Measurements from ENCODE around the gene MED26. TPM values are rescaled to one million over a fixed set of nuclear protein-coding genes. Genes with fewer than 3 reads are reported as not detected.

Gene MED26
- total RNA-seq, 2 experiments from 2014 or later: 12.0 to 14.5 TPM

GRCh38 chr19:16609511-16610200 is 18.3 kb downstream of the MED26 start:
- Mint-ChIP-seq H3K36me3 (no peaks in the 10 kb centered on the region), H3K27ac (no peak overlapping the region), H3K4me3 (no peak overlapping the region), H3K4me1 (ENCODE audit: low read depth) (peaks cover 60% of the 10 kb centered on the region), H3K27me3 (no peaks in the 10 kb centered on the region), H3K9me3 (no peaks in the 10 kb centered on the region)
- DNase-seq: no peak
- POLR2A ChIA-PET: no interaction called here
- intact Hi-C loops (cut with micrococcal nuclease): no loop called here
- CTCF ChIA-PET: interaction anchor here (0.7 kb wide), 1 partner anchor 170 kb away, joined by 3 read pairs; no protein-coding TSS in a partner anchor

GRCh38 chr19:16608290-16608739 is 19.7 kb downstream of the MED26 start:
- Mint-ChIP-seq H3K4me3 (no peak overlapping the region), H3K27me3 (no peaks in the 10 kb centered on the region), H3K9me3 (no peaks in the 10 kb centered on the region), H3K36me3 (no peaks in the 10 kb centered on the region), H3K4me1 (ENCODE audit: low read depth) (peaks cover 56% of the 10 kb centered on the region), H3K27ac (no peak overlapping the region)
- CTCF ChIA-PET: no interaction called here
- POLR2A ChIA-PET: no interaction called here
- intact Hi-C loops (cut with micrococcal nuclease): no loop called here
- no peak for DNase-seq

- DNase-seq: no peak
- Mint-ChIP-seq H3K4me1 (ENCODE audit: low read depth) (peaks cover 54% of the 10 kb centered on the region), H3K9me3 (no peaks in the 10 kb centered on the region), H3K27ac (no peak overlapping the region), H3K36me3 (no peaks in the 10 kb centered on the region), H3K27me3 (no peaks in the 10 kb centered on the region), H3K4me3 (no peak overlapping the region)
- ChIA-PET POLR2A (no interaction called here), CTCF (interaction anchor here (0.7 kb wide), 1 partner anchor 21 kb away, joined by 3 read pairs; no protein-coding TSS in a partner anchor)
- intact Hi-C loops (cut with micrococcal nuclease): no loop called here
Measured at GRCh38 chr19:16607819-16608218, 20.2 kb downstream of the MED26 start.

GRCh38 chr19:16605553-16605994 is 22.4 kb downstream of the MED26 start:
- Mint-ChIP-seq H3K27ac (no peak overlapping the region), H3K4me3 (no peak overlapping the region), H3K36me3 (no peaks in the 10 kb centered on the region), H3K9me3 (no peaks in the 10 kb centered on the region), H3K27me3 (no peaks in the 10 kb centered on the region), H3K4me1 (ENCODE audit: low read depth) (peaks cover 43% of the 10 kb centered on the region)
- intact Hi-C loops (cut with micrococcal nuclease): no loop called here
- DNase-seq: no peak
- POLR2A ChIA-PET: no interaction called here
- CTCF ChIA-PET: no interaction called here

- intact Hi-C loops (cut with micrococcal nuclease): no loop called here
- H3K9me3 Mint-ChIP-seq: no peaks in the 10 kb centered on the region
- no peaks in the 10 kb centered on the region for H3K27me3 Mint-ChIP-seq
- DNase-seq: no peak
- ChIA-PET CTCF (no interaction called here), POLR2A (no interaction called here)
- no peak overlapping the region for H3K27ac Mint-ChIP-seq
- no peaks in the 10 kb centered on the region for H3K36me3 Mint-ChIP-seq
- peaks cover 41% of the 10 kb centered on the region for H3K4me1 Mint-ChIP-seq (ENCODE audit: low read depth)
- H3K4me3 Mint-ChIP-seq: no peak overlapping the region
Measured at GRCh38 chr19:16605115-16605514, 22.9 kb downstream of the MED26 start.

- H3K4me1 Mint-ChIP-seq (ENCODE audit: low read depth): peaks cover 41% of the 10 kb centered on the region
Measured at GRCh38 chr19:16604615-16605014, 23.4 kb downstream of the MED26 start.

GRCh38 chr19:16603090-16603489 is 24.9 kb downstream of the MED26 start:
- no peak for DNase-seq
- POLR2A ChIA-PET: no interaction called here
- H3K36me3 Mint-ChIP-seq: no peaks in the 10 kb centered on the region
- H3K9me3 Mint-ChIP-seq: no peaks in the 10 kb centered on the region
- H3K4me3 Mint-ChIP-seq: no peak overlapping the region
- H3K27ac Mint-ChIP-seq: no peak overlapping the region
- H3K4me1 Mint-ChIP-seq (ENCODE audit: low read depth): peaks cover 42% of the 10 kb centered on the region
- H3K27me3 Mint-ChIP-seq: no peaks in the 10 kb centered on the region
- CTCF ChIA-PET: no interaction called here
- intact Hi-C loops (cut with micrococcal nuclease): no loop called here

More at GRCh38 chr19:16604615-16605014, 23.4 kb downstream of the MED26 start:
- POLR2A ChIA-PET: no interaction called here
- H3K27me3 Mint-ChIP-seq: no peaks in the 10 kb centered on the region
- intact Hi-C loops (cut with micrococcal nuclease): no loop called here
- no peaks in the 10 kb centered on the region for H3K36me3 Mint-ChIP-seq
- no peak for DNase-seq
- no peaks in the 10 kb centered on the region for H3K9me3 Mint-ChIP-seq
- CTCF ChIA-PET: interaction anchor here (1.0 kb wide), 1 partner anchor 17 kb away, joined by 3 read pairs; no protein-coding TSS in a partner anchor
- H3K27ac Mint-ChIP-seq: no peak overlapping the region
- no peak overlapping the region for H3K4me3 Mint-ChIP-seq

- intact Hi-C loops (cut with micrococcal nuclease): no loop called here
- no peak overlapping the region for H3K27ac Mint-ChIP-seq
- CTCF ChIA-PET: interaction anchor here (0.6 kb wide), 1 partner anchor 660 kb away, joined by 3 read pairs; no protein-coding TSS in a partner anchor
- H3K9me3 Mint-ChIP-seq: no peaks in the 10 kb centered on the region
- POLR2A ChIA-PET: interaction anchor here (0.6 kb wide), 1 partner anchor 137 kb away, joined by 4 read pairs; no protein-coding TSS in a partner anchor
- no peaks in the 10 kb centered on the region for H3K36me3 Mint-ChIP-seq
- H3K4me1 Mint-ChIP-seq (ENCODE audit: low read depth): peaks cover 39% of the 10 kb centered on the region
- DNase-seq: no peak
- H3K27me3 Mint-ChIP-seq: no peaks in the 10 kb centered on the region
- no peak overlapping the region for H3K4me3 Mint-ChIP-seq
Measured at GRCh38 chr19:16601378-16602052, 26.5 kb downstream of the MED26 start.

GRCh38 chr19:16600824-16601223 is 27.2 kb downstream of the MED26 start:
- DNase-seq: no peak
- H3K9me3 Mint-ChIP-seq: no peaks in the 10 kb centered on the region
- no peak overlapping the region for H3K27ac Mint-ChIP-seq
- H3K4me3 Mint-ChIP-seq: no peak overlapping the region
- intact Hi-C loops (cut with micrococcal nuclease): no loop called here
- CTCF ChIA-PET: no interaction called here
- POLR2A ChIA-PET: interaction anchor here (1.5 kb wide), 1 partner anchor 16 kb away, joined by 4 read pairs; no protein-coding TSS in a partner anchor
- H3K27me3 Mint-ChIP-seq: no peaks in the 10 kb centered on the region
- peaks cover 42% of the 10 kb centered on the region for H3K4me1 Mint-ChIP-seq (ENCODE audit: low read depth)
- H3K36me3 Mint-ChIP-seq: no peaks in the 10 kb centered on the region

GRCh38 chr19:16599655-16600346 is 28.2 kb downstream of the MED26 start:
- CTCF ChIA-PET: no interaction called here
- Mint-ChIP-seq H3K27ac (no peak overlapping the region), H3K4me1 (ENCODE audit: low read depth) (peaks cover 42% of the 10 kb centered on the region), H3K9me3 (no peaks in the 10 kb centered on the region), H3K36me3 (no peaks in the 10 kb centered on the region), H3K27me3 (no peaks in the 10 kb centered on the region), H3K4me3 (no peak overlapping the region)
- POLR2A ChIA-PET: interaction anchor here (1.5 kb wide), 1 partner anchor 15 kb away, joined by 4 read pairs; no protein-coding TSS in a partner anchor
- DNase-seq: no peak
- intact Hi-C loops (cut with micrococcal nuclease): no loop called here

- Mint-ChIP-seq H3K36me3 (no peaks in the 10 kb centered on the region), H3K4me3 (no peak overlapping the region), H3K9me3 (no peaks in the 10 kb centered on the region), H3K27me3 (no peaks in the 10 kb centered on the region), H3K4me1 (ENCODE audit: low read depth) (peaks cover 47% of the 10 kb centered on the region), H3K27ac (no peak overlapping the region)
- ChIA-PET POLR2A (no interaction called here), CTCF (no interaction called here)
- DNase-seq: no peak
- intact Hi-C loops (cut with micrococcal nuclease): no loop called here
Measured at GRCh38 chr19:16598848-16599247, 29.2 kb downstream of the MED26 start.

GRCh38 chr19:16596399-16596798 is 31.6 kb downstream of the MED26 start:
- intact Hi-C loops (cut with micrococcal nuclease): no loop called here
- H3K9me3 Mint-ChIP-seq: no peaks in the 10 kb centered on the region
- no peaks in the 10 kb centered on the region for H3K27me3 Mint-ChIP-seq
- POLR2A ChIA-PET: no interaction called here
- no peak for DNase-seq
- H3K4me1 Mint-ChIP-seq (ENCODE audit: low read depth): peaks cover 55% of the 10 kb centered on the region
- H3K4me3 Mint-ChIP-seq: no peak overlapping the region
- H3K27ac Mint-ChIP-seq: peak overlapping the region; percentile 20
- CTCF ChIA-PET: no interaction called here
- H3K36me3 Mint-ChIP-seq: no peaks in the 10 kb centered on the region
